H1 (cell line): ENCODE measurements around the gene VPS26B. TPM values are rescaled to one million over a fixed set of nuclear protein-coding genes. Genes with fewer than 3 reads are reported as not detected.

Source experiments
- polyA plus RNA-seq, 7 experiments: library from polyadenylated mRNA; depleted of rRNA in 3 of 7; stranded (reverse) in 5 of 7; unstranded in 2 of 7; fragments of >200 nt in 5 of 7; fragments of 200-250 nt in 2 of 7; gene quantifications; 1 replicate in 5 of 7; 2 replicates in 1 of 7; 4 replicates in 1 of 7; pipeline versions ENCODE4 v1.2.1 to v1.2.3, GENCODE V29; 2011 to 2013; ENCODE audit warnings: missing spikeins in 2 of 7, mixed read lengths in 2 of 7
- total RNA-seq: library from RNA; stranded (reverse); fragmentation: NEBNext Ultra II Directional; extraction: Animal tissue kit (Norgen Biotek cat#: 25700); gene quantifications from 2 replicates; pipeline ENCODE4 v1.2.1, GENCODE V29; 2021
- TF ChIP-seq, protein P1 (sequence below): fragments of 300-600 bp; sonication (generic); IDR thresholded peaks from 2 replicates; pipeline ENCODE4 v1.7.1; 2012; ENCODE audit warnings: low read length, moderate library complexity, mild to moderate bottlenecking, inconsistent platforms; ENCODE audit not compliant: insufficient replicate concordance

The VPS26B gene
- total and polyA plus RNA-seq, 2 of the 8 experiments (the other 6 are each of a cell fraction or from before 2014, with no cell fraction given) = 18.3 to 27.0 TPM

DNA sequence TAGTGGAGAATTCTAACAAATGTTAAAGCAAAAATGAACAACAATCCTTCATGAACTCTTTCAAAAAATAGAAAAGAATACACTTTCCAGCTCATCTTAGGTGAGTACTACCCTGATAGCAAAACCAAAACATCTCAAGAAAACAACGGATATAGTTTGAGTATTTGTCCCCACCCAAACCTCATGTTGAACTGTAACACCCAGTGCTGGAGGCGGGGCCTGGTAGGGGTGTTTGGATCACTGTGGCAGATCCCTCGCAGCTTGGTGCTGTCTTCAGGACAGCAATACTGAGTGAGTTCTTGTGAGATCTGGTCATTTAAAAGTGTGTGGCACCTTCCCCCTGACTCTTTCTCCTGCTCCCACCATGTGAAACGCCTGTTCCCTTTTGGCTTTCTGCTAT is 27.7 kb upstream of the VPS26B start (continued):
- TF ChIP-seq, protein P1, sequence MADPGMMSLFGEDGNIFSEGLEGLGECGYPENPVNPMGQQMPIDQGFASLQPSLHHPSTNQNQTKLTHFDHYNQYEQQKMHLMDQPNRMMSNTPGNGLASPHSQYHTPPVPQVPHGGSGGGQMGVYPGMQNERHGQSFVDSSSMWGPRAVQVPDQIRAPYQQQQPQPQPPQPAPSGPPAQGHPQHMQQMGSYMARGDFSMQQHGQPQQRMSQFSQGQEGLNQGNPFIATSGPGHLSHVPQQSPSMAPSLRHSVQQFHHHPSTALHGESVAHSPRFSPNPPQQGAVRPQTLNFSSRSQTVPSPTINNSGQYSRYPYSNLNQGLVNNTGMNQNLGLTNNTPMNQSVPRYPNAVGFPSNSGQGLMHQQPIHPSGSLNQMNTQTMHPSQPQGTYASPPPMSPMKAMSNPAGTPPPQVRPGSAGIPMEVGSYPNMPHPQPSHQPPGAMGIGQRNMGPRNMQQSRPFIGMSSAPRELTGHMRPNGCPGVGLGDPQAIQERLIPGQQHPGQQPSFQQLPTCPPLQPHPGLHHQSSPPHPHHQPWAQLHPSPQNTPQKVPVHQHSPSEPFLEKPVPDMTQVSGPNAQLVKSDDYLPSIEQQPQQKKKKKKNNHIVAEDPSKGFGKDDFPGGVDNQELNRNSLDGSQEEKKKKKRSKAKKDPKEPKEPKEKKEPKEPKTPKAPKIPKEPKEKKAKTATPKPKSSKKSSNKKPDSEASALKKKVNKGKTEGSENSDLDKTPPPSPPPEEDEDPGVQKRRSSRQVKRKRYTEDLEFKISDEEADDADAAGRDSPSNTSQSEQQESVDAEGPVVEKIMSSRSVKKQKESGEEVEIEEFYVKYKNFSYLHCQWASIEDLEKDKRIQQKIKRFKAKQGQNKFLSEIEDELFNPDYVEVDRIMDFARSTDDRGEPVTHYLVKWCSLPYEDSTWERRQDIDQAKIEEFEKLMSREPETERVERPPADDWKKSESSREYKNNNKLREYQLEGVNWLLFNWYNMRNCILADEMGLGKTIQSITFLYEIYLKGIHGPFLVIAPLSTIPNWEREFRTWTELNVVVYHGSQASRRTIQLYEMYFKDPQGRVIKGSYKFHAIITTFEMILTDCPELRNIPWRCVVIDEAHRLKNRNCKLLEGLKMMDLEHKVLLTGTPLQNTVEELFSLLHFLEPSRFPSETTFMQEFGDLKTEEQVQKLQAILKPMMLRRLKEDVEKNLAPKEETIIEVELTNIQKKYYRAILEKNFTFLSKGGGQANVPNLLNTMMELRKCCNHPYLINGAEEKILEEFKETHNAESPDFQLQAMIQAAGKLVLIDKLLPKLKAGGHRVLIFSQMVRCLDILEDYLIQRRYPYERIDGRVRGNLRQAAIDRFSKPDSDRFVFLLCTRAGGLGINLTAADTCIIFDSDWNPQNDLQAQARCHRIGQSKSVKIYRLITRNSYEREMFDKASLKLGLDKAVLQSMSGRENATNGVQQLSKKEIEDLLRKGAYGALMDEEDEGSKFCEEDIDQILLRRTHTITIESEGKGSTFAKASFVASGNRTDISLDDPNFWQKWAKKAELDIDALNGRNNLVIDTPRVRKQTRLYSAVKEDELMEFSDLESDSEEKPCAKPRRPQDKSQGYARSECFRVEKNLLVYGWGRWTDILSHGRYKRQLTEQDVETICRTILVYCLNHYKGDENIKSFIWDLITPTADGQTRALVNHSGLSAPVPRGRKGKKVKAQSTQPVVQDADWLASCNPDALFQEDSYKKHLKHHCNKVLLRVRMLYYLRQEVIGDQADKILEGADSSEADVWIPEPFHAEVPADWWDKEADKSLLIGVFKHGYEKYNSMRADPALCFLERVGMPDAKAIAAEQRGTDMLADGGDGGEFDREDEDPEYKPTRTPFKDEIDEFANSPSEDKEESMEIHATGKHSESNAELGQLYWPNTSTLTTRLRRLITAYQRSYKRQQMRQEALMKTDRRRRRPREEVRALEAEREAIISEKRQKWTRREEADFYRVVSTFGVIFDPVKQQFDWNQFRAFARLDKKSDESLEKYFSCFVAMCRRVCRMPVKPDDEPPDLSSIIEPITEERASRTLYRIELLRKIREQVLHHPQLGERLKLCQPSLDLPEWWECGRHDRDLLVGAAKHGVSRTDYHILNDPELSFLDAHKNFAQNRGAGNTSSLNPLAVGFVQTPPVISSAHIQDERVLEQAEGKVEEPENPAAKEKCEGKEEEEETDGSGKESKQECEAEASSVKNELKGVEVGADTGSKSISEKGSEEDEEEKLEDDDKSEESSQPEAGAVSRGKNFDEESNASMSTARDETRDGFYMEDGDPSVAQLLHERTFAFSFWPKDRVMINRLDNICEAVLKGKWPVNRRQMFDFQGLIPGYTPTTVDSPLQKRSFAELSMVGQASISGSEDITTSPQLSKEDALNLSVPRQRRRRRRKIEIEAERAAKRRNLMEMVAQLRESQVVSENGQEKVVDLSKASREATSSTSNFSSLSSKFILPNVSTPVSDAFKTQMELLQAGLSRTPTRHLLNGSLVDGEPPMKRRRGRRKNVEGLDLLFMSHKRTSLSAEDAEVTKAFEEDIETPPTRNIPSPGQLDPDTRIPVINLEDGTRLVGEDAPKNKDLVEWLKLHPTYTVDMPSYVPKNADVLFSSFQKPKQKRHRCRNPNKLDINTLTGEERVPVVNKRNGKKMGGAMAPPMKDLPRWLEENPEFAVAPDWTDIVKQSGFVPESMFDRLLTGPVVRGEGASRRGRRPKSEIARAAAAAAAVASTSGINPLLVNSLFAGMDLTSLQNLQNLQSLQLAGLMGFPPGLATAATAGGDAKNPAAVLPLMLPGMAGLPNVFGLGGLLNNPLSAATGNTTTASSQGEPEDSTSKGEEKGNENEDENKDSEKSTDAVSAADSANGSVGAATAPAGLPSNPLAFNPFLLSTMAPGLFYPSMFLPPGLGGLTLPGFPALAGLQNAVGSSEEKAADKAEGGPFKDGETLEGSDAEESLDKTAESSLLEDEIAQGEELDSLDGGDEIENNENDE = no peak
